B cell (primary cell): ENCODE results near the gene CABLES1. TPM values are rescaled to one million over a fixed set of nuclear protein-coding genes. Genes with fewer than 3 reads are reported as not detected.

Experiments used
- ATAC-seq: fragments of 200-7000 bp; cut with Tn5 transposase; one replicate; pipeline ENCODE4 v1.10.0; 2021; ENCODE audit warnings: low read depth, mild to moderate bottlenecking, moderate number of reproducible peaks, moderate library complexity
- CTCF ChIA-PET: fragments of 350-600 bp; sonication (Branson Sonifier 250); formaldehyde crosslinking; loops from one replicate; lab custom pipeline; 2021; ENCODE audit warnings: antibody characterized with exemption, inconsistent platforms; lab: Charles Lee
- POLR2A ChIA-PET: fragments of 350-600 bp; sonication (Branson Sonifier 250); formaldehyde crosslinking; loops from one replicate; lab custom pipeline; 2021; ENCODE audit warnings: antibody characterized with exemption; lab: Charles Lee
- DNase-seq: peaks from one replicate; pipeline ENCODE4 v3.0.0; 2013
- H2AFZ ChIP-seq: 2 replicates; pipeline ENCODE4 v1.6.1; 2012; ENCODE audit warnings: mild to moderate bottlenecking, low read depth, low read length; ENCODE audit not compliant: insufficient read depth, poor library complexity, severe bottlenecking
- H3K27ac ChIP-seq, 2 donors: 1 replicate in 1 of 2; 2 replicates in 1 of 2; pipeline ENCODE4 v1.5.1; 2012 to 2013; ENCODE audit warnings: low read length in 2 of 2, mild to moderate bottlenecking in 2 of 2, moderate library complexity in 1 of 2
- H3K27me3 ChIP-seq, 4 experiments: fragments of 200-600 bp in 1 of 4; sonication (generic) in 1 of 4; replicated peaks in 1 of 4; 1 replicate in 2 of 4; 2 replicates in 2 of 4; pipeline versions ENCODE4 v1.6.1 to v1.7.0; 2013 to 2016; ENCODE audit warnings: low read length in 3 of 4, mild to moderate bottlenecking in 2 of 4, mixed read lengths in 1 of 4, moderate library complexity in 1 of 4; ENCODE audit not compliant: insufficient read depth in 4 of 4, control insufficient read depth in 3 of 4; ENCODE audit errors: control extremely low read depth in 1 of 4
- H3K36me3 ChIP-seq, 2 experiments: replicated peaks in 1 of 2; 1 replicate in 1 of 2; 2 replicates in 1 of 2; pipeline versions ENCODE4 v1.6.1 to v1.7.1; 2013; ENCODE audit warnings: low read length in 1 of 2; ENCODE audit not compliant: insufficient read depth in 2 of 2, control insufficient read depth in 1 of 2; ENCODE audit errors: control extremely low read depth in 1 of 2, extremely low read depth in 1 of 2
- H3K4me1 ChIP-seq, 2 donors: fragments of 200-600 bp in 1 of 2; sonication (generic) in 1 of 2; 1 replicate in 1 of 2; 2 replicates in 1 of 2; pipeline versions ENCODE4 v1.5.1 to v1.6.1; 2013 to 2017; ENCODE audit warnings: low read length in 2 of 2; ENCODE audit not compliant: control insufficient read depth in 2 of 2, insufficient read depth in 2 of 2
- H3K4me2 ChIP-seq: replicated peaks from 2 replicates; pipeline ENCODE3; 2012; ENCODE audit warnings: mild to moderate bottlenecking, low read depth, low read length; ENCODE audit not compliant: poor library complexity, severe bottlenecking
- H3K4me3 ChIP-seq, 5 experiments: fragments of 200-600 bp in 1 of 5; sonication (generic) in 1 of 5; 1 replicate in 3 of 5; 2 replicates in 2 of 5; pipeline versions ENCODE4 v1.5.1 to v1.7.0; 2011 to 2016; ENCODE audit warnings: low read length in 4 of 5, mild to moderate bottlenecking in 4 of 5, low read depth in 2 of 5, control low read depth in 1 of 5, moderate library complexity in 1 of 5; ENCODE audit not compliant: insufficient read depth in 1 of 5; ENCODE audit errors: control extremely low read depth in 1 of 5, extremely low read depth in 1 of 5
- H3K79me2 ChIP-seq: fragments of 200-600 bp; sonication (generic); one replicate; pipeline ENCODE4 v1.6.0; 2016; ENCODE audit warnings: low read length; ENCODE audit not compliant: control insufficient read depth, insufficient read depth
- H3K9ac ChIP-seq: fragments of 200-600 bp; sonication (generic); 2 replicates; pipeline ENCODE4 v1.6.1; 2017; ENCODE audit warnings: mild to moderate bottlenecking, low read length, moderate library complexity
- H3K9me3 ChIP-seq, 3 donors: one replicate each; pipeline versions ENCODE4 v1.6.1 to v1.7.1; 2013; ENCODE audit warnings: low read length in 2 of 3; ENCODE audit not compliant: control insufficient read depth in 2 of 3, insufficient read depth in 1 of 3; ENCODE audit errors: control extremely low read depth in 1 of 3
- H4K20me1 ChIP-seq: 2 replicates; pipeline ENCODE4 v1.6.0; 2012; ENCODE audit warnings: mild to moderate bottlenecking, low read length; ENCODE audit not compliant: insufficient read depth, control insufficient read depth, poor library complexity, severe bottlenecking
- H3K27ac Mint-ChIP-seq: one replicate; pipeline ENCODE4 v1.8.0; 2021; ENCODE audit warnings: mixed read lengths
- H3K27me3 Mint-ChIP-seq: one replicate; pipeline ENCODE4 v1.8.0; 2021; ENCODE audit warnings: mixed read lengths
- H3K4me1 Mint-ChIP-seq: one replicate; pipeline ENCODE4 v1.8.0; 2021; ENCODE audit warnings: mixed read lengths
- H3K4me3 Mint-ChIP-seq: one replicate; pipeline ENCODE4 v1.8.0; 2021; ENCODE audit warnings: mixed read lengths
- H3K9me3 Mint-ChIP-seq: one replicate; pipeline ENCODE4 v1.8.0; 2022; ENCODE audit warnings: mixed read lengths; ENCODE audit not compliant: insufficient read depth
- EZH2 ChIP-seq: IDR thresholded peaks from 2 replicates; pipeline ENCODE4 v1.6.1; 2012; ENCODE audit warnings: borderline replicate concordance, low read depth, mild to moderate bottlenecking, moderate library complexity, low read length; ENCODE audit not compliant: insufficient read depth, poor library complexity, severe bottlenecking
- WGBS: methylation state at CpG from one replicate; pipeline ENCODE4 v1.1.5; 2013; ENCODE audit warnings: missing lambda C conversion rate; ENCODE audit not compliant: insufficient coverage; 5-methylcytosine and 5-hydroxymethylcytosine counted together
- intact Hi-C: fragments of 100-400 bp; cut with micrococcal nuclease; formaldehyde crosslinking; loops from one replicate; pipeline ENCODE4 v1.10.0; 2022
- polyA plus RNA-seq: library from polyadenylated mRNA; depleted of rRNA; stranded (reverse); fragments of >200 nt; gene quantifications from 2 replicates; pipeline ENCODE4 v1.2.3, GENCODE V29; 2012
- total RNA-seq, 2 donors: library from RNA; stranded (reverse); fragments of 120-200 nt in 1 of 2; gene quantifications; 1 replicate in 1 of 2; 2 replicates in 1 of 2; pipeline versions ENCODE4 v1.2.3 to v1.2.4, GENCODE V29; 2013 to 2022
- TF ChIP-seq, protein P1 (sequence below): fragments of 200-600 bp; IDR thresholded peaks from one replicate; pipeline ENCODE4 v1.8.0; 2022; ENCODE audit warnings: antibody characterized with exemption, mild to moderate bottlenecking

Gene CABLES1
- total and polyA plus RNA-seq, 2 donors (not counting 1 experiment from before 2014, with no cell fraction given) = 0.30 to 56.3 TPM

GRCh38 chr18:23099621-23100020, 35.7 kb upstream of the CABLES1 start:
- 87% methylated on average over 2 of the region's 5 CpGs for WGBS
- Mint-ChIP-seq H3K27ac (peak overlapping the region; percentile 11), H3K9me3 (no peaks in the 10 kb centered on the region), H3K27me3 (peaks cover 11% of the 10 kb centered on the region), H3K4me3 (no peak overlapping the region), H3K4me1 (no peaks in the 10 kb centered on the region)
- ChIA-PET POLR2A (no interaction called here), CTCF (no interaction called here)
- intact Hi-C loops = no loop called here
- H2AFZ ChIP-seq = no peak overlapping the region
- H3K4me3 ChIP-seq = no peak overlapping the region
- H3K4me2 ChIP-seq = no peak overlapping the region
- no peaks in the 10 kb centered on the region for H3K36me3 ChIP-seq
- no peaks in the 10 kb centered on the region for H4K20me1 ChIP-seq
- TF ChIP-seq, protein P1, sequence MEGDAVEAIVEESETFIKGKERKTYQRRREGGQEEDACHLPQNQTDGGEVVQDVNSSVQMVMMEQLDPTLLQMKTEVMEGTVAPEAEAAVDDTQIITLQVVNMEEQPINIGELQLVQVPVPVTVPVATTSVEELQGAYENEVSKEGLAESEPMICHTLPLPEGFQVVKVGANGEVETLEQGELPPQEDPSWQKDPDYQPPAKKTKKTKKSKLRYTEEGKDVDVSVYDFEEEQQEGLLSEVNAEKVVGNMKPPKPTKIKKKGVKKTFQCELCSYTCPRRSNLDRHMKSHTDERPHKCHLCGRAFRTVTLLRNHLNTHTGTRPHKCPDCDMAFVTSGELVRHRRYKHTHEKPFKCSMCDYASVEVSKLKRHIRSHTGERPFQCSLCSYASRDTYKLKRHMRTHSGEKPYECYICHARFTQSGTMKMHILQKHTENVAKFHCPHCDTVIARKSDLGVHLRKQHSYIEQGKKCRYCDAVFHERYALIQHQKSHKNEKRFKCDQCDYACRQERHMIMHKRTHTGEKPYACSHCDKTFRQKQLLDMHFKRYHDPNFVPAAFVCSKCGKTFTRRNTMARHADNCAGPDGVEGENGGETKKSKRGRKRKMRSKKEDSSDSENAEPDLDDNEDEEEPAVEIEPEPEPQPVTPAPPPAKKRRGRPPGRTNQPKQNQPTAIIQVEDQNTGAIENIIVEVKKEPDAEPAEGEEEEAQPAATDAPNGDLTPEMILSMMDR = no peak
- no peak for TF ChIP-seq EZH2
- H3K4me1 ChIP-seq = no peaks in the 10 kb centered on the region
- H3K9ac ChIP-seq = no peak overlapping the region
- DNase-seq = no peak
- no peaks in the 10 kb centered on the region for H3K79me2 ChIP-seq
- no peak overlapping the region for H3K27ac ChIP-seq
- H3K27me3 ChIP-seq = peaks cover 0 to 3% (median 0%) of the 10 kb centered on the region in 4 experiments
- no peaks in the 10 kb centered on the region for H3K9me3 ChIP-seq
- no peak for ATAC-seq

DNA sequence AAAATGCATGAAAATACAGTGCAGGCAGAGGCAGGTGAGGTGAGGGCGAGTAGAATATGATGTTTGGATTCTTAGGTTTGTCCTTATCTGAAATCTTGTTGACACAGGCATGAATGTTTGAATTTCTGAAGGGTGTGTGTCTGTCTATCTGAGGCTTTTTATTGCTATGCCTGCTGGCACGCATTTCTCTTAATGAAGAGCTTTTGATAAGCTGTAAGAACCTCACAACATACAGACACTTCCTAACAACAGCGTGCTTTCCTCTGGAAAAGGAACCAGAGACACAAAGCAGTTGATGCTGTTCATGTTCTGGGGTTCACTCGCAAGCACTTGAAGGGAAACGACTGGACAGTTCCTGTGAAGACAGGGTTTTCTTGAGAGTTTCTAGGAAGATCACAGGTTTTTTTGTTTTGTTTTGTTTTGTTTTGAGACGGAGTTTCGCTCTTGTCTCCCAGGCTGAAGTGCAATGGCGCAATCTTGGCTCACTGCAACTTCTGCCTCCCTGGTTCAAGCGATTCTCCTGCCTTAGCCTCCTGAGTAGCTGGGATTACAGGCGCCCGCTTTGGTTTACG, 33.3 kb upstream of the CABLES1 start:
- Histone ChIP-seq H3K27ac (no peak overlapping the region), H3K4me2 (no peak overlapping the region), H3K9me3 (no peaks in the 10 kb centered on the region), H3K4me1 (no peaks in the 10 kb centered on the region), H3K79me2 (no peaks in the 10 kb centered on the region), H3K36me3 (no peaks in the 10 kb centered on the region), H2AFZ (no peak overlapping the region), H3K4me3 (no peak overlapping the region), H3K27me3 (no peaks in the 10 kb centered on the region), H4K20me1 (no peaks in the 10 kb centered on the region), H3K9ac (no peak overlapping the region)
- no peaks in the 10 kb centered on the region for H3K9me3 Mint-ChIP-seq
- intact Hi-C loops = no loop called here
- H3K27me3 Mint-ChIP-seq = peaks cover 13% of the 10 kb centered on the region
- DNase-seq (no peak), ATAC-seq (no peak)
- ChIA-PET CTCF (interaction anchor here (0.8 to 1.4 kb wide), 2 partner anchors 310 to 320 kb away, joined by 3 read pairs; no protein-coding TSS in a partner anchor), POLR2A (no interaction called here)
- TF ChIP-seq, protein P1 = no peak
- TF ChIP-seq EZH2 = no peak
- H3K4me1 Mint-ChIP-seq = peaks cover 4% of the 10 kb centered on the region
- no peak overlapping the region for H3K27ac Mint-ChIP-seq
- H3K4me3 Mint-ChIP-seq = no peak overlapping the region
- WGBS = 96% methylated on average over 7 of the region's 12 CpGs
